Medulla oblongata (tissue), 1 donor: ENCODE measurements around the gene ELF2.
"Not testable (repeated sequence)": the region's sequence is repeated elsewhere in the genome, so short reads cannot be mapped to it uniquely, and the experiment has no call there.

Experiments used
- DNase-seq: peaks from one replicate; pipeline ENCODE4 v3.0.0-alpha.2; 2015; ENCODE audit errors: extremely low spot score

ELF2 gene

DNA sequence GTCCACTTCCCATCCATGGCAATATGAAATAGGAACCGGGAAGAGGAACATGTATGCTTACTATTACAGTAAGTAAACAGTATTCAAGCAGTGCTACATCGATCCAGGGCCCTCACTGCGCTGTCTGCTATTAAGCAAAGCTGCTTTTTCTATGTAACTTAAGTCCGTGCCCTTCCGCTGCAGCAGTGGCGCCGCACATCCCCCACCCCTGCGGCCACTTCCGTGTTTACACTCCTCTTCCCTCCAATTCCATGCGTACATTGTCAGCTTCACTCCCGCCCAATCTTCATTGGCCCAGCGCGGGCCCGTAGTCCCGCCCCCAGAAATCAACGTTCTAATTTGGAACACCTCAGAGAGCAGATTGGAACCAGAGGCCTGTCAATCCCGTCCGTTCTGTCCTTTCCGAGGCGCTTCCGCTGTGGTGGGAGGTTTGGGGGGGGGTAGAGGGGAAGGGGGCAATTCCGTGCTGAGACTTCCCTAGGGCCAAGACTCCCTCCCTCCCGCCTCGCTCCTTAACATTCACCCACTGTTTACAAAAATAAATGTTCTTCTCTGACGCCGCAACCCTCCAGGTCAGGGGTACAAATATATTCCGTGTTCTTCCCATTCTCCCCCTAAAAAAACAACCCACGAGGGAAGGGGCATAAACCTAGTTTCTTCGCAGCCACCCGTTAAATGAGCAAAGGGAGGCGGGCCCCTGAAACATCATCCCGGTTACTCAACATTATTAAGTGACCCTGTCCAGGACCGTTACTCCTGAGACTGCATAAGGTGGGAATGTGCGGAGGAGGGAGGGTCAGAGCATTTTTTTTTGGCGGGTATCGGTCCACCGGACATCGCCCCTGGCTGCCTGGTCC lies 94.0 kb downstream of the ELF2 start:
- DNase-seq = peak; percentile 99

DNA sequence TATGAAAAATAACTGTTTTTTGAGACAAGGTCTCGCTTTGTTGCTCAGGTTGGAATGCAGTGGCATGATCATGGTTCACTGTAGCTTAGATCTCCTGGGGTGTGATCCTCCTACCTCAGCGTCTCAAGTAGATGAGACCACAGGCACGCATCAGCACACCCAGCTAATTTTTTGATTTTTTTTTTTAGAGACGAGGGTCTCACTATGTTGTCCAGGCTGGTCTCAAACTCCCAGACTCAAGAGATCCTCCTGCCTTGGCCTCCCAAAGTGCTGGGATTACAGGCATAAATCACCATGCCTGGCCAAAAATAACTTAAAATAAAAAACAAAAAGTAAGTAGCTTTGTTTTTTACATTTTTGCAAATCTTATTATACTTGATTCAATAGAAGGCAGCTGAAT lies 98.1 kb downstream of the ELF2 start:
- DNase-seq = no peak

DNA sequence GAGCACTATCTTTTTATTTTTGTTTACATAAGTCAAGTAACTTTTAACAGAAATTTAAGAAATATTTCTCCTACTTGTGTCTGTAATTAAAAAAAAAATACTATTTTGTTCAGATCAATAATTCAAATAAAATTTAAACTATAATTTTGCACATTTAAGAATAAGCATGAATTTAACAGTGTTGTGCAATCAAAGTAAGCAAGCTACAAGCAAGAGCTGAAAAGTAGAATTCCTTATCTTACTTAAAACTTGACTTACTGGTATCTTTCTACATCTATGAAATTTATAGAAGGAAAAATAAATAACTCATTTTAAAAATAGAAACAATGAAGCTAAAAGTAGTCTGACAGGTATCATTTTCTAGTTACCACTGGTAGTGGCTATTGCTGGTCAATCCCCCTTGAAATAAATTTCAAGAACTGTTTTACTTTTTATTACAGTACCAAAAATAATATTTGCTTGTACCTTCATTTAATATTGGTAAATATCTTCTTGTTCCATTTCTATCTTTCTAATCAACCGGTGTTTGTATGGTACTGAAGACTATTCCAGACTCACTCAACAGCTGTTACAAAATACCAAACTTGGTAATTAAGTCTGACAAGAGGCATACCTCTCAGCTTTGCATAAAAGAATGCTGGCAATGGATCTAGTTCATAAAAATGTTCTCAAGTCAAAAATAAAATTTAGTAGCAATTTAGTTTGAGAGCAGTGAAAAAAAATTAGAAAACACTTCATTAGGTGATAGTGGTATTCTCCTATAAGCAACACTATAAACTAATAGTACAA lies 99.3 kb downstream of the ELF2 start:
- no peak for DNase-seq

DNA sequence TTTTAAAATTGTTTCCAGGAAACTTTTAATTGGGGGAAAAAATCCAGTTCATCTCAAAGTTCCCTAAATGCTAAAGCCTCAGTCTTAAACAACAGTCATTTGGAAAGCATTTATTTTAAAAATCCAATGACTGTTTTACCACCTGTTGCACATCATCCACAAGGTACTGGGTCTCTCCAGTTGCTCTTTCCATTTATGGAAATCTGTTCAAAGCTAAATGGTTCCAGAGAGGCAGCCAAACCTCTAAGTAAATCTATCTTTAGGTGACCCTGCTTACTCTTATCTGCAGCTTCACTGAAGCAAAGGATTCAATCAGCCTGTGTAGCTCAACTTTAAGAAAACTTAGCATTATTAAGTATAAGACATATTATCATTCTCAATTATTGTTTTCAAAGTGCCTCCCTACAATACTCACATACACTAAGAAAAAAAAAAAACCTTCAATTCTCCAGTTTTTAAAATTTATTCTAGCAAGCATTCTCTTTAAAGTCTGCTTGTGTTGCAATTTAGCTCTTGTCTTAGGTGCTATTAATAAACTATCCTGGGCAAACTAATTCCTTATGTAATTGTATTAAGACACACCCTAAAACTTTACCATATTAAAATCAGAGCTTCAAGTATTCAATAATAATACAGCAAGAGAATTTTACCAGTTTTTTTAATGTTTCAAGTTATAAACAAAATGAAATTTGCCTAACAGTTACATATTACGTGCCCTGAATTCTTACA lies 100.8 kb downstream of the ELF2 start:
- no peak for DNase-seq

DNA sequence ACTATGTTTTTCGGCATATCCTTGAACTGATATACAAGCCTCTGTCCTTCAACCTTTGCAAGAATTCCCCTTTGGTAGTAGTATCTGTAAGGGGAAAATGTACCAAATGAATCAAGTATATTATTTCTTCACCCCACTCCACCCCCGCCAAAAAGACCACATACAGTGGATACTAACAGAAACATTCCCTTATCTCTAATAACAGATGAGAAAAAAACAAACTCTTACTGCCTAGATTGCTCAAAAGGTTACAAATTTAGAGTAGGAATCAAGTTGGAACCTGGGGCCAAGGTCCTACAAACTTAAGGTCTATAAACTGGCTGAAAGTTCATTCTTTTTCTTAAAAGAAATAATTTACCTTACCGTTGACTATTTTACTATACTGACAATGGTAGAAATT lies 116.4 kb downstream of the ELF2 start:
- DNase-seq = no peak

DNA sequence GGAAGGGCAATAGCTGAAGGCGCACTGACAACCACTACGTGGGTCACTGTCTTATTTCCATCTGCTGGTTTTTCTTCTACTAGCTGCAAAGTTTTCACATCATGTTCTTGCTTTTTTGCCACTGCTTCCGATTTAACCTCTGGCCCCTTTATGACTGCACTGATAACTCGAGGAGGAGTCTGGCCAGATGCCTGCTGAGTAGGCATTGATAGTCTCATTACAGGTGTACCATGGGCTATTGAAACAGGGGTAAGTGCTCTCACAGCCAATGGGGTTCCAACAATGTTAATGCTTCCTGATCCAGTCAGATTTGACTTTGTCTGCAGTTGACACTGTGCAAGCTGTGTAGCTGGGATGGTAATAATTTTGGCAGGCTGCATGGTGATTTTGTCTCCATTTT lies 118.0 kb downstream of the ELF2 start:
- DNase-seq = not testable (repeated sequence)

DNA sequence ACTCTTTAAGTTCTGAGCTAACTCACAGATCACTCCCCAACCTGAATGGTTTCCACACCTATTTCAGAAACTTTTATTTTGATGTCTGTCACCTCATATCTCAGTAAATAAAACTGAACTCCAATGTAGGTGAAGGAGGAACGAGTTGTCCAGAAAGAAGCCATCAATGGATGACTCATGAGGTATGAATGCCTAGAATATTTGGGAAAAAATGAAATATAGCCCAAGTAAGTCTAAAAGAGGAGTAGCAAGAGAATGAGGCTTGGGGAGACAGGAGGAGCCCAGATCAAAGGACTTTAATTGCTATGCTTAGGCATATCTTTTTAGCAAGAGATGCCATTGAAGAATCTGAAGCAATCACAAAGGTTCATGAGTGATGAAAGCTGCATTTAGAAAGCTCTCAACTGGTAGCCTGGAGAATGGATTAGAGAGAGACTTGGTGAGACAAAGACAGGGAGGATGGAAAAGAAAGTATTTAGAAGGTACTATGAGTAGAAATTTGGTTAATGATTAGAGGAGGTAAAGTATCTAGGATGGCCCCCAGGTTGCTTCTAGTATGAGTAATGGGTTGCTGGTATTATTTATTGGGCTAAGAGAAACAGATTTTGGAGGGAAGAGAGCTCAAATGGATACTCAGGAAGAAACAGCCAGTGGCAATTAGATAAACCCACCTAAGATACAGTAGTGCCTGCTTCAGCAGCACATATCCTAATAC lies 122.1 kb downstream of the ELF2 start:
- DNase-seq = no peak

DNA sequence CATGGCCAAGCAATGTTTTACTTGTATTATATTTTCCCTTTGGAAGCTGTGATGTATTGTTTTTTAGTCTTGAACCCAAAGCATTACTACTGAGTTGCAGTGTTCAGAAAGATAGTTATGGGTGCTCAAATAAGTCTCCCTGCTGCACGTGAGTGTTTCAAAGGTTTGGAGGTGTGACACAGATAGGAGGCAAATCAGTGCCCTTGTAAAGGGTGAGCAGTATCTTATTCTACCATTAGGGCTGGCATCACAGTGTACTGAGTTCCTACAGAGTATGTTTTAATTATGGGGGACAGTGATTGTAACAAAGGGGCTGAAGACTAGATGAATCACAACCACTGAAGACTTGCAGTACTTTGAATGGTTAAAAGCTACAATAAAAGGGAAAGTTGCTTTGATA lies 123.1 kb downstream of the ELF2 start:
- DNase-seq = no peak

DNA sequence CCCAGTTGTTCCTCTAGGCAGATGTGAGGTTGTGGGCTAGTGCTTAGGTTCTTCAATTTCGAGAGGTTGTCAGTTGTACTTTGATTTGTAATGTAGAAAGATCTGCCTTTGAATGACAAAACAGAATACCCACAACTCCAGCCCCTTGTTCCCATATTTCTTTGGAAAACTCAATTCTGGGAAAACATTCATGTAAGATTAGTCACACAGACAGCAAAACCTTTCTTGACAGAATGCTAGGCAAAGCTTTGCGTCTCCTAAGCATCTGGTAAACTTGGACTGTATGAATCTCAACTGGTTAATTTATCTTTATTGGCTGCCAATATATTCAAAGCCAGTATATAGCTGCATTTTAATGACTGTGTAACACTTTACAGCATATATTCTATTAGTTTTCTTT lies 126.6 kb downstream of the ELF2 start:
- no peak for DNase-seq

DNA sequence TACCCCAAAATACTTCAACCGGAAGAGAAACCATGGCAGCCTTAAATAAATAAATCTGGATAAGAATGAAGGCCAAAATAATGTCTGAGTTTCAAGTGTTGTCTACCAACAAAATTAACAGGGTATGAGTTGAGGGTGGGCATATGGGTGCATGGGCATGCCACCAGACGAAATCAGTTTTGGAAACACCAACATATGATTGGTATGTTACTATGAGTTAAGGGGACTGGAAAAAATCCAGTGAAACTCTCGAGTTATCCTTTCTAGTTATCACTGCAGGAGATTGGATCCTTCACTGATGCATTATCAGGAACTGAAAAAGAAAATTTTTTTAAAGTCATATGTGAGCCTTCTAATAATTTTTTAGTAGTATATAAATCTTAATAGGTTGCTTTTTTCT lies 129.0 kb downstream of the ELF2 start:
- no peak for DNase-seq

DNA sequence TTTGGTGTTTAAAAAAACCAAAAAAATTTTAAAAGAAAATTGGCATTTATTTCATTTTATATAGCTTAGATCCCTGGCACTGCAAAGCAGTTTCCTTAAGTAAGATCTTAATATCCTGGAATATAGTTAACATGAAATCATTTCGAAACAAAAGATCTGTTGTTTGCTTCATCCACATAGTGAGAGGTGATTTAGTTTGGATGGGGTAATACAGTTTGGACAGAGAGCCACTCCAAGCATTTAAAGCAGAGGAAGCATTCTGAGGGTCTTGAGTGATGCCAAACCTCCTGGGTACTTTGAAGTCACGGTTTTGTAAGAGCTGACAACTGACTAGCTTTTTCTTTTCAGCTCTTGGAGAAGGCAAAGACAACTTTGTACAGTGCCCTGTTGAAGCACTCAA lies 132.7 kb downstream of the ELF2 start:
- no peak for DNase-seq

DNA sequence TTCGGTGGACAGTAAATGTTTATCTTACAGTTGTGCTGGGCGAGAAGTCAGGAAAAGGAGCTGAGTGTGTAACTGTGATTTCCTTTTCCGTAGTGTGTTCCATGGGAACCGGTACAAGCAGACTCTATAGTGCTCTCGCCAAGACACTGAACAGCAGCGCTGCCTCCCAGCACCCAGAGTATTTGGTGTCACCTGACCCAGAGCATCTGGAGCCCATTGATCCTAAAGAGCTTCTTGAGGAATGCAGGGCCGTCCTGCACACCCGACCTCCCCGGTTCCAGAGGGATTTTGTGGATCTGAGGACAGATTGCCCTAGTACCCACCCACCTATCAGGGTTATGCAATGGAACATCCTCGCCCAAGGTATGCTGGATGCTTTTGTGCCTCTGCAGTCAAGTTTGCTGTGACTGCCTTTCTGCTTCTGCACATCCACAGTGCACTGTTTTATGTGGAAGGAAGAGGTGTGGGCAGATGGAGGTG lies 134.0 kb downstream of the ELF2 start:
- peak; percentile 28 for DNase-seq

DNA sequence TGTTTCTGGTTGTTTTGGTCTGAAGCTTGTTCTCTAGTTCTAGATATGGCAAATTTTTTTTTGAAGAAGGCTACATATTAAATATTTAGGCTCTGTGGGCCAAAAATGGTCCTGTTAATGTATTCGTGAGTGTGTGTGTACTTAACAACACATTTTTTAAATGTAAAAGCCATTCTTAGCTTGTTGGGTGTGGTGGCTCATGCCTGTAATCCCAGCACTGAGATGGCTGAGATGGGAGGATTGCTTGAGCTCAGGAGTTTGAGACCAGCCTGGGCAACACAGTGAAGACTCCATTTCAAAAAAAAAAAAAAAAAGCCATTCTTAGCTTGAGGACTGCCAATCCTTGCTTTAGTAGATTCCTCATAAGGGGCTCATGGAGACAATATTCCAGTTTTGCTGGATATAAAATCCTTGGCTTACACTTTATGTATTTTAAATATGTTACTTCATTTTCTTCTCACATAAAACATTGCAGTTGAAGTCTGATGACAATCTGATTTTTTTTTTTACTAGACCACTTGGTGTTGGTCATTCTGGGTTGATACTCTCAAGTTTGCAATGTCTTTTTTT lies 138.1 kb downstream of the ELF2 start:
- no peak for DNase-seq

DNA sequence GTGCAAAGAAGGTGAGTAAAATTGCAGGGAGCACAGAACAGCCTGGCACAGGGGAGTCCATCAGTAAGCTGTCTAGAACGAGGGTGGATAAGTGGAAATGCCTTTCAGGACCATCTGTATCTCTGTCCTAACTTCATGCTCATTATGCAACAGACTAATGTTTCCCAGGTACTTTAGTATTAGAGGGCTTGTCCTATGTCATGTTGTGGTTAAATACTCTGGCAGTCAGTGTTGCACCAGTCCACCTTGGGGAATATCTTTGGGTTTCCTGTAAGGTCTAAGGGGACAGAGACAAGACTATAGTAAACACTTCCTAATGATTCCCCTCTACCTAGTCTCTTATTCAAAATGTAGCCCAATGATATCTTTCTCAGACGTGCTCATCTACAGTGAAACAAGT lies 140.1 kb downstream of the ELF2 start:
- no peak for DNase-seq

DNA sequence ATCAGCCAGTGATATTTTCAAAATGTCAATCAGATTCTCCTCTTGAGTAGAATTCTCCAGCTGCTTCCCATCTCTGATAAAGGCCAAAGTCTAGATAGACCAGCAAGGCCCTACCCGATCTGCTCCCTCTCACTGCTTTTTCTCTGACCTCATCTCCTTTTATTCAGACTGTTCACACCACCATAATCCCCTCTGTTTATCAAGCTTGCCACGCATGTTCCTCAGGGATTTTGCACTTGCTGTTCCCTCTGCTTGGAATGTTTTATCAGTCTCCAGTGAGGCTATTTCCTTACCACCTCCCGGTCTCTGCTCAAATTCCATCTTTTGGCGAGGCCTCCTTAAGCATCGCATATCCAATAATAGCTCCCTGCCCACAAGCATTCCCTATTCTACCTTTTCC lies 141.4 kb downstream of the ELF2 start:
- DNase-seq = no peak

DNA sequence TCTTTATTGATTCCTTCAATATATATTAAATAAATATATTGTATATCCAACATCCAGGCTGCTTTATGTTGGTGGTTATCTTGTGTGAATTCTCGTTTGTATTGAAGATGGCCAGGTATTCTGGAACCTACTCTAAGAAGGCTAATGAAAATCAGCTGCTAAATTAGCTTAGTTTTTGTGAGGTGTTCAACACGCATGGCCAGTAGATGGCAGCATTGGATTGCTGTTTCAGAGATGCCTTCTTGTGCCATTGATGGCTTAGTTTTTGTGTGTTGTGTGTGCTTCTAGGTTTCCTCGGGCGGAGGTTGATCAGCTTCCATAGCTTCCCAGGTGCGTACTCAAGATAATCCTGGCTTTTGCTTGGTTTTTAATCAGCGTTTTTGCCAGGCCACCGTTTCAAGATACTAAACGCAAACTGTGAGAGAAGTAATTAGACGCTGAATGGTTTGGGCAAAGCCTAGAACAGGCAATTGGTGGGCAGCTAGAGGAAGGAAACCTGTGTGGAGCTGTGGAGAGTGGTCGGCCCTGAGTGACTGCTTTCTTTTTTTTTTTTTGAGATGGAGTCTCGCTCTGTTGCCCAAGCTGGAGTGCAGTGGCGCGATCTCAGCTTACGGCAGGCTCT lies 146.3 kb downstream of the ELF2 start:
- DNase-seq = peak; percentile 95

DNA sequence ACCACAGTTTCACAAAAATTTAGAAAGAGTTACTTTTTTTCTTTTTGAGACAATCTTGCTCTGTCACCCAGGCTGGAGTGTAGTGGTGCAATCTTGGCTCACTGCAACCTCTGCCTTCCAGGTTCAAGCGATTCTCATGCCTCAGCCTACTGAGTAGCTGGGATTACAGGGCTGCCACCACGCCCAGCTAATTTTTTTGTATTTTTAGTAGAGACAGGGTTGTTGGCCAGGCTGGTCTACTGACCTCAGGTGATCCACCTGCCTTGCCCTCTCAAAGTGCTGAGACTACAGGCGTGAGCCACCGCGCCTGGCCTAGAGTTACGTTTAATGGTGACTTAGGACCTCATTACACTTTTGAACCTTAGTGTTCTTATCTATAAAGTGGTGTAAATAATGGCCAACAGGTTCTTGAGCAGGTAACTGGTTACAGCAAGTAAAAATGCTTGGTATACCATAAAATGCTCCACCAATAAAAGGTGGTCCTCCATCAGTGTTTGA lies 147.1 kb downstream of the ELF2 start:
- DNase-seq = not testable (repeated sequence)

DNA sequence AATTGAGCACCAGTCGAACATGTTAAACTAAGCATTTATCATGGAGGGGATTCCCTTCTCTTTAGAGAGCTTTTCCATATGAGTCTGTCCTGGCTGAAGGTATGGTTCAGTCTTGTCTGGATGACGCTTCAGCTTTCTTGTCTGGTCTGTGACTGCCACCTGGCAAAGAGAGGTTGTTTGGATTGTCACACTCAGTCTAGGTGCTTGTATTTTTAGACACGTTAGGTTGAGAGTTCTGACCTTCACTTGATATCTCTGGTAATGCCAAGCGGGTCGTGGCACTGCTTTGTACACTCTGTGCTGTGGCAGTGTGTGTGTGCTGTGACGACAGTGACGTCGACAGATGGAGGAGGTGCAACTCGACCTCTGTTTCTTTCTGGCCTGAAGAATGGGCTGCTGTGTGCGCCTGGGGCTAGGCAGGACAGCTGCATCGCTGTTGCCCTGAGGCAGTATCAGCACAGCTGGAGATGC lies 148.8 kb downstream of the ELF2 start:
- DNase-seq = peak; percentile 76

DNA sequence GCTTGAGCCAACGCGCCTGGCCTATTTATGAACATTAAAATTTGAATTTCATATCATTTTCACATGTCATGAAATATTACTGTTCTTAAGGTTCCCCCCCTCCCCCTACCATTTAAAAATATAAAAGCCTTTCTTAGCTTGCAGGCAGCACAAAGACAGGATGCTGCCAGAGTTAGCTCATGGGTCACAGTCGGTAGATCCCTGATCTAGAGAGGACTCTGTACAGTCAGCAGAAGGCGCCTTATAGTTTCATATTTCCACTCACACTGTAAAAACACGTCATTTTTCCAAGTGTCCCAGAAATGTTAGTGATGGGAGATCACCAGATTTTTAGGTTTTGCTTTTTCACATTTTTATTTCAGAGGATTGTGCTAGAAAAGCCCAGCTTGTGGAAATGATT lies 149.2 kb downstream of the ELF2 start:
- DNase-seq = no peak

DNA sequence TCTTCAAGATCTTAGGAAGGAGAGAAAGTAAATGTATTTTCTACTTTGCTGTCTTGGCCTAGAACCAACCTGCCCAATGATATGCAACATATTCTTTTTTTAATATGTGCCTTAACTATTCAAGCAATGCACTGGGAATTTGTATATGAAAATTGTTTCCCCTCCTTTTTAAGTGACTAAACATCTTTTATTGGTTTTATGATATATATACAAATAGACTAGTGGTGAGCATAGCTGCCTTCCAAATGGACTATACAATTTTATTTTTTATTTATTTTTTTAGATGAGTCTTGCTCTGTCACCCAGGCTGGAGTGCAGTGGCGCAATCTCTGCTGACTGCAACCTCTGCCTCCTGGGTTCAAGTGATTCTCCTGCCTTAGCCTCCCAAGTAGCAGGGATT lies 151.2 kb downstream of the ELF2 start:
- DNase-seq = no peak

DNA sequence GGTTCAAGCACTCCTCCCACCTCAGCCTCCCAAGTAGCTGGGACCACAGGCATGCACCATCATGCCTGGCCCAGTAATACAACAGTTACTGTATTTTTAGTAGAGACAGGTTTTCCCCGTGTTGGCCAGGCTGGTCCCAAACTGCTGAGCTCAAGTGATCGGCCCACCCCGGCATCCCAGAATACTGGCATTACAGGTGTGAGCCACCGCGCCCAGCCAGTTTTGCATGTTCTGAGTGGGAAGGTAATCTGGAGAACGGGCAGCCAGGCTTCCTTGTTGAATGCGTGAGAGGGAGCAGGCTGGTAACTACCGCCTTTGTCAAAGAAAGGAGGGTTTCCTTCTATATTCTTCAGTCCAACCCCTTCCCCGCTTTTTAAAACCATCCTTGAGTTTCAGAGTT lies 152.3 kb downstream of the ELF2 start:
- no peak for DNase-seq
